Bronchial epithelial cell (primary cell): ENCODE data around the gene NFIA. TPM values are rescaled to one million over a fixed set of nuclear protein-coding genes. Genes with fewer than 3 reads are reported as not detected.

Experiments used
- DNase-seq: peaks from one replicate; pipeline ENCODE4 v3.0.0-alpha.2; 2010; ENCODE audit warnings: low read depth
- FAIRE-seq: peaks from 2 replicates; lab custom pipeline; 2011; peaks lifted over from hg19 to GRCh38; lab: Jason Lieb, UNC
- H3K27me3 ChIP-seq: 2 replicates; pipeline ENCODE4 v1.5.1; 2011; ENCODE audit warnings: low read length; ENCODE audit not compliant: control insufficient read depth, insufficient read depth
- H3K36me3 ChIP-seq: 2 replicates; pipeline ENCODE4 v1.5.1; 2011; ENCODE audit warnings: low read length; ENCODE audit not compliant: control insufficient read depth, insufficient read depth
- H3K4me3 ChIP-seq: 2 replicates; pipeline ENCODE4 v1.5.1; 2011; ENCODE audit warnings: mild to moderate bottlenecking, low read depth, low read length, control low read depth
- CTCF ChIP-seq: IDR thresholded peaks from 2 replicates; pipeline ENCODE4 v1.5.1; 2011; ENCODE audit warnings: mild to moderate bottlenecking, moderate library complexity, low read length, control low read depth, inconsistent platforms; ENCODE audit not compliant: insufficient read depth, severe bottlenecking
- total RNA-seq: library from RNA; depleted of rRNA; stranded (reverse); fragments of >200 nt; gene quantifications from 2 replicates; pipeline ENCODE4 v1.2.1, GENCODE V29; 2014

NFIA gene
- total RNA-seq, 1 donor from 2014 or later: 7.4 TPM

- Histone ChIP-seq H3K36me3 (no peaks in the 10 kb centered on the region), H3K4me3 (no peak overlapping the region), H3K27me3 (no peaks in the 10 kb centered on the region)
- FAIRE-seq (no peak), DNase-seq (no peak)
- no peak for TF ChIP-seq CTCF
Measured at GRCh38 chr1:61289232-61290098, 207.1 kb downstream of the NFIA start.

- H3K4me3 ChIP-seq: no peak overlapping the region
- FAIRE-seq (no peak), DNase-seq (no peak)
- no peaks in the 10 kb centered on the region for H3K36me3 ChIP-seq
- no peak for TF ChIP-seq CTCF
- H3K27me3 ChIP-seq: no peaks in the 10 kb centered on the region
Measured at GRCh38 chr1:61290525-61290924, 208.2 kb downstream of the NFIA start.

- FAIRE-seq: no peak
- no peaks in the 10 kb centered on the region for H3K36me3 ChIP-seq
- H3K4me3 ChIP-seq: no peak overlapping the region
- no peaks in the 10 kb centered on the region for H3K27me3 ChIP-seq
- TF ChIP-seq CTCF: no peak
- peak; percentile 53 for DNase-seq
Measured at GRCh38 chr1:61293197-61293596, 210.8 kb downstream of the NFIA start.

GRCh38 chr1:61293986-61294504, 211.7 kb downstream of the NFIA start:
- Histone ChIP-seq H3K36me3 (no peaks in the 10 kb centered on the region), H3K27me3 (no peaks in the 10 kb centered on the region), H3K4me3 (no peak overlapping the region)
- TF ChIP-seq CTCF: no peak
- no peak for FAIRE-seq
- DNase-seq: no peak

GRCh38 chr1:61294930-61295329, 212.6 kb downstream of the NFIA start:
- no peak for TF ChIP-seq CTCF
- Histone ChIP-seq H3K4me3 (no peak overlapping the region), H3K36me3 (no peaks in the 10 kb centered on the region), H3K27me3 (no peaks in the 10 kb centered on the region)
- FAIRE-seq (no peak), DNase-seq (no peak)
